ENCODE measurements around the gene TBC1D23. TPM values are rescaled to one million over a fixed set of nuclear protein-coding genes. Genes with fewer than 3 reads are reported as not detected.
A peak's percentile ranks its signal among the peaks of the same experiment; 100 is the strongest.
"Not testable (repeated sequence)": the region's sequence is repeated elsewhere in the genome, so short reads cannot be mapped to it uniquely, and the experiment has no call there.

TBC1D23 gene
- 27.2 TPM for polyA plus RNA-seq (2013, experiment 1 of 2; ENCODE audit: insufficient read length)
- 30.3 TPM for polyA plus RNA-seq (2013, experiment 2 of 2; ENCODE audit: insufficient read length)

GRCh38 chr3:100260685-100261484 lies at the start of gene TBC1D23:
Gene TBC1D23 (plus strand): TSS chr3:100260992. CDS start chr3:100261019, 27 bp downstream.
- peak; percentile 100 for DNase-seq

- DNase-seq, result no peak
These were observed 46.8 kb upstream of the TBC1D23 start for GRCh38 chr3:100213891-100214573.

- no peak for DNase-seq
These were observed 46.2 kb upstream of the TBC1D23 start for GRCh38 chr3:100214574-100214964.

- DNase-seq, result no peak
These were observed 44.1 kb upstream of the TBC1D23 start for GRCh38 chr3:100216713-100217112.

GRCh38 chr3:100221159-100221558 lies 39.6 kb upstream of the TBC1D23 start:
- DNase-seq, result no peak

GRCh38 chr3:100225193-100225592 lies 35.6 kb upstream of the TBC1D23 start:
- DNase-seq, result no peak

GRCh38 chr3:100225883-100226282 lies 34.9 kb upstream of the TBC1D23 start:
- no peak for DNase-seq

GRCh38 chr3:100226712-100227429 lies 33.9 kb upstream of the TBC1D23 start:
- DNase-seq, result peak; percentile 89

- DNase-seq, result no peak
These were observed 33.3 kb upstream of the TBC1D23 start for GRCh38 chr3:100227511-100227921.

- no peak for DNase-seq
These were observed 32.5 kb upstream of the TBC1D23 start for GRCh38 chr3:100228247-100228646.

- DNase-seq, result not testable (repeated sequence)
These were observed 31.6 kb upstream of the TBC1D23 start for GRCh38 chr3:100229188-100229587.

- peak; percentile 80 for DNase-seq
These were observed 30.1 kb upstream of the TBC1D23 start for GRCh38 chr3:100230710-100231109.

GRCh38 chr3:100231668-100232067 lies 29.1 kb upstream of the TBC1D23 start:
- peak; percentile 73 for DNase-seq

- DNase-seq, result no peak
These were observed 26.4 kb upstream of the TBC1D23 start for GRCh38 chr3:100234364-100234763.

- no peak for DNase-seq
These were observed 22.2 kb upstream of the TBC1D23 start for GRCh38 chr3:100238599-100238998.

GRCh38 chr3:100242471-100242870 lies 18.3 kb upstream of the TBC1D23 start:
- not testable (repeated sequence) for DNase-seq

- no peak for DNase-seq
These were observed 16.5 kb upstream of the TBC1D23 start for GRCh38 chr3:100244264-100244663.

- DNase-seq, result no peak
These were observed 15.7 kb upstream of the TBC1D23 start for GRCh38 chr3:100245136-100245535.

- peak; percentile 59 for DNase-seq
These were observed 14.9 kb upstream of the TBC1D23 start for GRCh38 chr3:100245927-100246326.

- no peak for DNase-seq
These were observed 13.8 kb upstream of the TBC1D23 start for GRCh38 chr3:100246999-100247398.

GRCh38 chr3:100252001-100252400 lies 8.8 kb upstream of the TBC1D23 start:
- no peak for DNase-seq

GRCh38 chr3:100254168-100254777 lies 6.5 kb upstream of the TBC1D23 start:
- peak; percentile 78 for DNase-seq

GRCh38 chr3:100256731-100257151 lies 4.1 kb upstream of the TBC1D23 start:
- peak; percentile 51 for DNase-seq

All from fibroblast of skin of back (primary cell).